Measurements from ENCODE around the gene EHMT2. TPM values are rescaled to one million over a fixed set of nuclear protein-coding genes. Genes with fewer than 3 reads are reported as not detected.

EHMT2 gene
- total and polyA plus RNA-seq, 2 of the 13 experiments (the other 11 are each of a cell fraction or from before 2014, with no cell fraction given): 55.2 to 69.2 TPM

- TF ChIP-seq ZNF639 (CRISPR knock-in tag; conservative IDR thresholded peaks at IDR 0.05): no peak
- TF ChIP-seq ATRX (CRISPR knock-in tag; IDR thresholded peaks at IDR 0.05; ENCODE audit: borderline replicate concordance): 0 out of 2 replicates have a peak, but pooled peaks have one; percentile 70
- peak; percentile 92 for TF ChIP-seq KLF12 (CRISPR knock-in tag; IDR thresholded peaks at IDR 0.05; ENCODE audit: borderline replicate concordance)
- TF ChIP-seq POGK (CRISPR knock-in tag; conservative IDR thresholded peaks at IDR 0.05): peak; percentile 71
- TF ChIP-seq TERF1 (CRISPR knock-in tag; IDR thresholded peaks at IDR 0.05): no peak
- no peak; the same call in 1 of the 2 replicates for TF ChIP-seq PAX8 (CRISPR knock-in tag; IDR thresholded peaks at IDR 0.05; ENCODE audit: borderline replicate concordance)
- TF ChIP-seq MAX (IDR thresholded peaks at IDR 0.05): peak; percentile 80
- peak; percentile 42; the same call in 2 of the 3 replicates for TF ChIP-seq MXI1 (IDR thresholded peaks at IDR 0.05; ENCODE audit: borderline replicate concordance, low read depth, low read length)
- TF ChIP-seq CSRNP1 (CRISPR knock-in tag; IDR thresholded peaks at IDR 0.05): peak; percentile 70
- TF ChIP-seq ZBTB3 (CRISPR knock-in tag; IDR thresholded peaks at IDR 0.05; ENCODE audit: borderline replicate concordance, low read depth): no peak; the same call in none of the 2 replicates
- TF ChIP-seq FOXJ3 (CRISPR knock-in tag; IDR thresholded peaks at IDR 0.05; ENCODE audit: borderline replicate concordance): peak; percentile 81; the same call in 1 of the 2 replicates
- TF ChIP-seq ZKSCAN5 (CRISPR knock-in tag; IDR thresholded peaks at IDR 0.05): no peak
- TF ChIP-seq ZNF3 (CRISPR knock-in tag; IDR thresholded peaks at IDR 0.05): no peak; the same call in 1 of the 2 replicates
- TF ChIP-seq ZNF30 (CRISPR knock-in tag; IDR thresholded peaks at IDR 0.05): no peak
- TF ChIP-seq EZH2 (conservative IDR thresholded peaks at IDR 0.05; ENCODE audit: low read depth, low read length): no peak
- TF ChIP-seq ZNF564 (CRISPR knock-in tag; IDR thresholded peaks at IDR 0.05): peak; percentile 68; the same call in 1 of the 2 replicates
- TF ChIP-seq ZNF629 (CRISPR knock-in tag; conservative IDR thresholded peaks at IDR 0.05): peak; percentile 63
- TF ChIP-seq SUZ12 (IDR thresholded peaks at IDR 0.05; ENCODE audit: low read depth, low read length): no peak; the same call in 1 of the 2 replicates
- peak; percentile 57 for TF ChIP-seq ZNF430 (CRISPR knock-in tag; IDR thresholded peaks at IDR 0.05)
- peak; percentile 80 for TF ChIP-seq AGO1 (IDR thresholded peaks at IDR 0.05; ENCODE audit: low read depth, low read length, poor library complexity, severe bottlenecking)
Observed at GRCh38 chr6:31834367-31835250, 62.9 kb downstream of the EHMT2 start (continued).

Measured in HepG2 (cell line).